HG02885 (cell line): ENCODE measurements around the gene CRYBG2.
"Not testable (repeated sequence)": the region's sequence is repeated elsewhere in the genome, so short reads cannot be mapped to it uniquely, and the experiment has no call there.

Source experiments
- ATAC-seq: cut with Tn5 transposase; IDR thresholded peaks from one replicate; pipeline ENCODE4 v1.9.1; 2021; ENCODE audit warnings: mild to moderate bottlenecking; ENCODE audit not compliant: unreplicated experiment, poor library complexity

Gene CRYBG2

GRCh38 chr1:26351590-26352337 lies 2.2 kb downstream of the CRYBG2 start:
- no peak for ATAC-seq

GRCh38 chr1:26350701-26351589 lies 3.0 kb downstream of the CRYBG2 start:
- ATAC-seq, result no peak

GRCh38 chr1:26350343-26350700 lies 3.6 kb downstream of the CRYBG2 start:
- ATAC-seq, result no peak

- ATAC-seq, result no peak
These were observed 4.1 kb downstream of the CRYBG2 start for GRCh38 chr1:26349877-26350244.

- no peak for ATAC-seq
These were observed 4.6 kb downstream of the CRYBG2 start for GRCh38 chr1:26349188-26349876.

GRCh38 chr1:26346274-26347033 lies 7.5 kb downstream of the CRYBG2 start:
- no peak for ATAC-seq

GRCh38 chr1:26345718-26346117 lies 8.2 kb downstream of the CRYBG2 start:
- no peak for ATAC-seq

GRCh38 chr1:26344147-26344920 lies 9.6 kb downstream of the CRYBG2 start:
- ATAC-seq, result no peak

- ATAC-seq, result no peak
These were observed 13.9 kb downstream of the CRYBG2 start for GRCh38 chr1:26340047-26340481.

GRCh38 chr1:26338670-26339069 lies 15.3 kb downstream of the CRYBG2 start:
- ATAC-seq, result no peak

- no peak for ATAC-seq
These were observed 16.3 kb downstream of the CRYBG2 start for GRCh38 chr1:26337625-26338024.

- ATAC-seq, result no peak
These were observed 16.8 kb downstream of the CRYBG2 start for GRCh38 chr1:26337206-26337535.

- peak; percentile 82 for ATAC-seq
These were observed 17.3 kb downstream of the CRYBG2 start for GRCh38 chr1:26336477-26337205.

GRCh38 chr1:26335774-26336476 lies 18.0 kb downstream of the CRYBG2 start:
- no peak for ATAC-seq

GRCh38 chr1:26333312-26333711 lies 20.6 kb downstream of the CRYBG2 start:
- ATAC-seq, result not testable (repeated sequence)

GRCh38 chr1:26330276-26330675 lies 23.7 kb downstream of the CRYBG2 start:
- no peak for ATAC-seq

- not testable (repeated sequence) for ATAC-seq
These were observed 24.6 kb downstream of the CRYBG2 start for GRCh38 chr1:26329380-26329779.

GRCh38 chr1:26328597-26328996 lies 25.3 kb downstream of the CRYBG2 start:
- no peak for ATAC-seq
